ENCODE results near the gene NRCAM.
A peak's percentile ranks its signal among the peaks of the same experiment; 100 is the strongest.

NRCAM gene

DNA sequence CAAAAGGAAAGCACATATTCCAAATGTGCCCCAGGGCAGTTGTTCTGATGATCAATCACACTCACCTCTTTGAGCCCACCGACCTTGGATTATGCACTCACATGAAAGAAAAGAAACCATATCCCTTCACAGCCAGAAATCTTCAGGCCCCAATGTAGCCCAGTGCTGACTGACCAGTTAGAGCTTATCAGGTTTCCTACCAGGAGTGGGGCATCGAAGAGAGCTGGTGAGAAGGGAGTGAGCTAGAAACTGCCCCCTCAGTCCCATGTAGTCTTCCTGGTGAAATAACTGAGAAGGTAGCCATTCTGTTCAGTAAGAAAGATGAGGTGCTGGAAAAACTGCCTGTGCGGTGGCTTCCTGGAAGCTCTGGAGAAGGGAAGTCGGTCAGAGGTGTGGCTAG, 32.2 kb downstream of the NRCAM start:
- no peak for DNase-seq (ENCODE audit: low read depth)

GRCh38 chr7:108423089-108423989, 32.9 kb downstream of the NRCAM start:
- DNase-seq (ENCODE audit: low read depth) = no peak

DNA sequence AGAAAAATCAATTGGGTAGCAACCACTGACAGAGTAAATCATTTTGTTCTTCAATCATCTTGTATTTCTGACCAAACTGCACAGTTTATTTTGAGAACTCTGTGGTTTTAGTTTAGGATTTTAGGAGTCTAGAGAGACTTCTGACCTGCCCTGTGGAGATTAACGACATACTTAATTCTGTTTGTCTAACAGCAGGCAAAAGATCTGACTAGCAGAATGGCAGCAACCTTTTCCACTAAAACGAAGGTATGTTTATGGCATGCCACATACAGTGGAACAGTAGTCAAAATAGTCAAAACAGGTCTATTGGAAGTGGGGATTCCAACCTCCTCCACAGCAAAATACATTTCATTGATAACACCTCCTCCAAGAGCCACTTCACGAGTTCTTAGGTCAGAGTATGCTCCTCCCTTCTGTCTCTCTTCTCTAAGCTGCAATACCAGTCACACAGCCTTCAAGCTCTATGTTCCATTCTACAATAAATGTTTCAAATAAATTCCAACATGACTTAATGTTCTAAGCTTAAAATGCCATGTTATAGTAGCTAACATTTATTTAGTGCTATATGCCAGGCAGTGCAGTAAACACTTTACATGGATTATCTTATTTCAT, 34.4 kb downstream of the NRCAM start:
- DNase-seq (ENCODE audit: low read depth) = no peak

GRCh38 chr7:108419961-108420908, 36.0 kb downstream of the NRCAM start:
- DNase-seq (ENCODE audit: low read depth) = peak; percentile 2

- no peak for DNase-seq (ENCODE audit: low read depth)
These were observed 37.3 kb downstream of the NRCAM start for GRCh38 chr7:108418946-108419345.

DNA sequence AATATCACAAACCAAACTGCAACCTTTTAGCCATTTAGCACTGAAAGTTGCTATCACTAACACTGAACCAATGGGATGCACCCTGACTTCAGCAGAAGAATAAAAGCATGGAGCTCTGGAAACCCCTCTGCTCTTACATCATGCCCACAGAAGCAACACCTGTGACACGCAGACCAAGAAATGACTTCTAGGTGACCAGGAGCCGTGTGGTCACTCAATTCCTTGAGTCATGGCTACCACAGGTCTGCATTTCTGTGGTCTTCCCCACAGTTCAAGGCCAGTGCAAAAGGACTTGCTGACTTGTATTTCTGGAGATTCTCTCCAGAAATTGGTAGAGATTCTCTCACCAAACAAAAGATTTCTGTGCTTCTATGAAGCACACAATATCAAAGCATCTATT, 38.3 kb downstream of the NRCAM start:
- no peak for DNase-seq (ENCODE audit: low read depth)

- no peak for DNase-seq (ENCODE audit: low read depth)
These were observed 39.1 kb downstream of the NRCAM start for GRCh38 chr7:108417144-108417543.

GRCh38 chr7:108415821-108416536, 40.3 kb downstream of the NRCAM start:
- DNase-seq (ENCODE audit: low read depth) = peak; percentile 49

DNA sequence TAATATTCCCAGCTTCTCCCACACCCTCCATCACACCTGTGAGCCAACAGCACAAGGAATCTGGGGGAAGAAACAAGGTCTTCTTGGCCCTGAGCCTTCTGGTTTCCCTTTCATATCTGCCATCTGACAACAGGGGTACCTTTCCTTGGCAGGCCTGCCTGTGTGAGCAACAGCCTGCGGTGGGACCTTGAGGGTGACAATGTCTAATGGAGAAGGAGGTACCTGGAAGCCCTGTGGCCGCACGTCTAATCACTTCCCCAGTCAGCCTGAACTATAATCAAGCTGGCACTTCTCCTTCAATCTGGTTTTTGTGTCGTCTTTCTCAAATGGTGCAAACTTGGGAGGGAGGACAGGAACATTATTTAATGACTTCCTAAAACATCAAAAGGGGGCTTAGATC, 41.2 kb downstream of the NRCAM start:
- no peak for DNase-seq (ENCODE audit: low read depth)

- peak; percentile 4 for DNase-seq (ENCODE audit: low read depth)
These were observed 42.3 kb downstream of the NRCAM start for GRCh38 chr7:108413782-108414492.

DNA sequence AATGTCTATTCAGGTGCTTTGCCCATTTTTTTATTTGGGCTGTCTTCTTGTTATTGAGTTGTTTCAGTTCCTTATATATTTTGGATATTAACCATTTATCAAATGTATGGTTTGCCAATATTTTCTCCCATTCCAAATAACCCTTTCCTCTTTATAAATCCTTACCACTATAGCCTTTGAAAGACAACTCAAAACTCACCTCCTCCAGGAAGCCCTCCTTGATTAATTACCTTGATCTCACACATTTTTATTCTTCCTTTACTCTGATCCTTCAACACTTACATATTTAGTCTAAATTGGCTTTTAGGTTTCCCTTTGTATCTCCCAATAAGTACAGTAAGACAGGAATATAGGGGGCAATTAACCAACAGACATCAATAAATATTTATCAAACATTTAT, 42.9 kb downstream of the NRCAM start:
- no peak for DNase-seq (ENCODE audit: low read depth)

DNA sequence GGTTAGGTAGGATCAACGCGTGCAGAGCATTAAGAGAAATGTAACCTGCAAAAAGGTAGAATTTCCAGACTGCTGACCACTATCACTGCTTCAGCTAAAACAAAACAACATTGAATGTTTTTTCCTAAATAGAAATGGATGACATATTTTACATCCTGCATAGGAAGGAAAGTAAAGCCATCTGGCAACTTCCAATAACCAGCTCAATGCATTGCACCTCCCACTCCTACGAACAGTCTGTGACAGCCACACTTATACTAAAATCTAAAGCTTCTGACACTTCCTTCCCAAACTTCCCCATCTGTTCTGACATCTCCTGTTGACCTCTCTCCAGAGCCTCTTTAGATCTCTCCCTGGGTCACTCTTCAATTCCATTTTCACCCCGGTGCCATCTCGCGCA, 47.1 kb downstream of the NRCAM start:
- DNase-seq (ENCODE audit: low read depth) = no peak

DNA sequence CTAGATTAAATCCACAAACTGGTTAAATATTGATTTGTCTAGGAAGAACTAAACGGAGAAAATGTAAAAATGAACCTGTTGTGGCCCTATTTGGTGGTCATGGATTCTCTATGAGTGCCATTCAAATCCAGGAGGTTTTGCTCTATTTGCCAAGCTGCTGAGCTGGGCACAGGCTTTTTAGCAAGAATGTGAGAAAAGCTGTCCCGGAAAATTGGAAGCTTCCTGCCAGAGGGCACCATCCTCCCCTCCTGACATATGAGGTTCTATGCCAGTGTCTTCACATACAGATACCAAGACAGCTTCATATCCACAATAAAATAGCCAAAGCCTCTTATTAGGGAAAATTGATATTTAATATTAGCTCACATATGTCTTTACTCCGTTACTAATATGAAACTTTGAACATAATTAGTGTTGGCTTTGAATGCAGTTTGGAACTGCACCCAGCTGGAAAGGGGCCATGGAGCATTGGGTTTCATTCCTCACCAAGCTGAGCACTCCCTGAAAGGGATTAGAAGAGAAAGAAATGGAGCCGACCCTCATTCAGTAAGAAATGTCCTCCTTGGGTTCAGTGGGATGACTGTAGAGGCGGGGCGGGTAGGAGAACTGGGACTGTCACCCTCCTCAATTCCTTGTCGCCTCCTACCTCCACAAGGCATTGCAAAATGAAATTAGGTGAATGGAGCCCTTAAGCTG, 47.8 kb downstream of the NRCAM start:
- DNase-seq (ENCODE audit: low read depth) = no peak

DNA sequence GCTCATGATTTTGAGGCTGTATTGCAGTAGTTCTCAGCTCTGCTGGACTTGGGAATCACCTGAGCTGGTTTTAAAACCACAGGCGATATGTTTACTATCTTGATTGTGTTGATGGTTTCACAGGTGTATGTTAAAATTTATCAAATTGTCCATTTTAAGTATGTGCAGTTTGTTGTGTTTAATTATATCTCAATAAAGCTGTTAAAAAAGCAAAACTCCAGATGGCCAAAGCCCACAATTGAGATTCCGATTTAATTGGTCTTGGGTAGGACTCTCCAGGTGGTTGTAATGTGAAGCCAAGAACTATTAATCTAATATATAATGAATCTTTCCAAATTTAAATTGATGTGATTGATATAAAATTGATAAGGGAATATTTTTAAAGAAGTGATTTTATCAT, 48.6 kb downstream of the NRCAM start:
- no peak for DNase-seq (ENCODE audit: low read depth)

- DNase-seq (ENCODE audit: low read depth) = no peak
These were observed 49.9 kb downstream of the NRCAM start for GRCh38 chr7:108406222-108406890.

- DNase-seq (ENCODE audit: low read depth) = no peak
These were observed 51.5 kb downstream of the NRCAM start for GRCh38 chr7:108404509-108405420.

DNA sequence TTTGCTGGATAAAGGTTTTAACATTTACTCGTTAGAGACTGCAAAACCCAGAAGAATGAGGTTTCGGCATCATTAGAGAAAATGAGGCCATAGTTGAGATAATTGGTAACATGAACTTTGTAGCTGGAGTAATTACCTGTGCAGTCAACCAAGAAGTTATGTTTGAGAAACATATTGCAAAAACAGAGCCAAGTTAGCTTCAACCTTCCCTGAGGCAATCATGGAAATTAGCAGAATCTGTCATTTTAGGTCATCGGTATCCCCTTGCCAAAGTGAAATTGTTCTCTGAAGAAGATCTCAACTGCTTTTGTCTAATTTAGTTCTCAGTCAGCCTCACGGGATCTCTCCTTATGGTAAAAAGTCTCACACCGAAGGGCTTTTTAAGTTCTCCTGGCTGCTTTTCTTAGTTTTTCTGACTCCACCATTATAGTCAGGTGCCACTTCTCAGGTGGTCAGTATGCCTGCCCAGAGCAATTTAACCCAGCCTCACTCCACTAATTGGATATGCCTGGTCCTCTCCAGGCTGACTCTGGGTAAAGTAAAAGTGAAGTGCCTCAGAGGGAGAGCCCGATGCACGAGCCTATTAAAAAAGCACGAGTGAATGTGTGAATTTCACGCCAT, 52.5 kb downstream of the NRCAM start:
- DNase-seq (ENCODE audit: low read depth) = no peak

DNA sequence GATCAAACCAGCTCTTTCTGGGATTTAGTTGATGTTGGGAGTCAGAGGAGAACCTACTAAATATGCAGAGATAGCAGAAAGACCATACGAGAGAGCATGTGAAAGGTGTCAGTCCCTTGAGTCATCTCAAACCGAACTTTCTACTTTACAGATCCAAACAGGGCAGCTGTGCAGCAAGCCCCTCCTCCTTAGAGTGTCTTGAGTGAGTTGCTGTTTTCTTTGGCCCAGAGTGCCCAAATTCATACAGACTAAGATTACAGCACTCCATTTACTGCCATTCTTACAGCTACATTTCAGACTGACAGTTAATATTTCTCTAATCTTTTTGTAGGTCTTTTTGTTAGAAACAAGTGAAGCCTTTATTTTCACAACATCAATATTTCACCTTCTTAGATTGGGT, 53.4 kb downstream of the NRCAM start:
- DNase-seq (ENCODE audit: low read depth) = peak; percentile 34

Data from stromal cell of bone marrow (primary cell).